IPS DF 19.7 (cell line): Measurements from ENCODE around the gene ZDHHC3.

Experiments
- DNase-seq: peaks from one replicate; pipeline ENCODE4 v3.0.0-alpha.2; 2013; ENCODE audit warnings: low read depth, low spot score

ZDHHC3 gene

GRCh38 chr3:44894485-44894884 is 81.5 kb downstream of the ZDHHC3 start:
- DNase-seq = no peak

- DNase-seq = no peak
These were observed 82.9 kb downstream of the ZDHHC3 start for GRCh38 chr3:44893097-44893496.

GRCh38 chr3:44892689-44893088 is 83.3 kb downstream of the ZDHHC3 start:
- DNase-seq = no peak

GRCh38 chr3:44890852-44891251 is 85.1 kb downstream of the ZDHHC3 start:
- DNase-seq = no peak

GRCh38 chr3:44890258-44890657 is 85.7 kb downstream of the ZDHHC3 start:
- DNase-seq = no peak

- no peak for DNase-seq
These were observed 88.9 kb downstream of the ZDHHC3 start for GRCh38 chr3:44887101-44887500.

GRCh38 chr3:44886561-44886960 is 89.4 kb downstream of the ZDHHC3 start:
- no peak for DNase-seq

- DNase-seq = no peak
These were observed 90.4 kb downstream of the ZDHHC3 start for GRCh38 chr3:44885618-44886017.

GRCh38 chr3:44883999-44884431 is 92.0 kb downstream of the ZDHHC3 start:
- no peak for DNase-seq

- no peak for DNase-seq
These were observed 92.6 kb downstream of the ZDHHC3 start for GRCh38 chr3:44883213-44883955.

- DNase-seq = no peak
These were observed 95.7 kb downstream of the ZDHHC3 start for GRCh38 chr3:44880284-44880683.

GRCh38 chr3:44877333-44877732 is 98.6 kb downstream of the ZDHHC3 start:
- no peak for DNase-seq

- no peak for DNase-seq
These were observed 100.4 kb downstream of the ZDHHC3 start for GRCh38 chr3:44875596-44875995.
